ENCODE measurements around the gene CREB3L4. TPM values are rescaled to one million over a fixed set of nuclear protein-coding genes. Genes with fewer than 3 reads are reported as not detected.
A peak's percentile ranks its signal among the peaks of the same experiment; 100 is the strongest.

CREB3L4 gene
- total and polyA plus RNA-seq, 2 of the 13 experiments (the other 11 are each of a cell fraction or from before 2014, with no cell fraction given), result 9.9 to 18.7 TPM

GRCh38 chr1:153958111-153958960 is 9.4 kb upstream of the CREB3L4 start, which contains the start of gene CRTC2 (continued):
- TF ChIP-seq ZNF318 (CRISPR knock-in tag; IDR thresholded peaks at IDR 0.05) (no peak), ZMYM2 (CRISPR knock-in tag; IDR thresholded peaks at IDR 0.05) (no peak), U2AF2 (IDR thresholded peaks at IDR 0.05; ENCODE audit: low read depth, low read length) (no peak), PLRG1 (conservative IDR thresholded peaks at IDR 0.05) (no peak), ZFP1 (CRISPR knock-in tag; IDR thresholded peaks at IDR 0.05) (no peak), MED13 (CRISPR knock-in tag; IDR thresholded peaks at IDR 0.05) (peak; percentile 74; the same call in 1 of the 2 replicates), GFI1 (CRISPR knock-in tag; IDR thresholded peaks at IDR 0.05; ENCODE audit: borderline replicate concordance) (no peak), ZNF546 (CRISPR knock-in tag; conservative IDR thresholded peaks at IDR 0.05) (no peak), NR0B2 (CRISPR knock-in tag; IDR thresholded peaks at IDR 0.05) (no peak), TRAFD1 (CRISPR knock-in tag; IDR thresholded peaks at IDR 0.05; ENCODE audit: borderline replicate concordance) (no peak), IRF9 (CRISPR knock-in tag; IDR thresholded peaks at IDR 0.05; ENCODE audit: borderline replicate concordance) (peak; percentile 85; the same call in 1 of the 2 replicates)
- TF ChIP-seq, protein P1, sequence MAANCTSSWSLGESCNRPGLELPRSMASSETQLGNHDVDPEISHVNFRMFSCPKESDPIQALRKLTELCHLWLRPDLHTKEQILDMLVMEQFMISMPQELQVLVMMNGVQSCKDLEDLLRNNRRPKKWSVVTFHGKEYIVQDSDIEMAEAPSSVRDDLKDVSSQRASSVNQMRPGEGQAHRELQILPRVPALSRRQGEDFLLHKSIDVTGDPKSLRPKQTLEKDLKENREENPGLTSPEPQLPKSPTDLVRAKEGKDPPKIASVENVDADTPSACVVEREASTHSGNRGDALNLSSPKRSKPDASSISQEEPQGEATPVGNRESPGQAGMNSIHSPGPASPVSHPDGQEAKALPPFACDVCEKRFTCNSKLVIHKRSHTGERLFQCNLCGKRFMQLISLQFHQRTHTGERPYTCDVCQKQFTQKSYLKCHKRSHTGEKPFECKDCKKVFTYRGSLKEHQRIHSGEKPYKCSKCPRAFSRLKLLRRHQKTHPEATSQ (CRISPR knock-in tag; IDR thresholded peaks at IDR 0.05; ENCODE audit: borderline replicate concordance), result peak; percentile 50; the same call in 1 of the 2 replicates
- TF ChIP-seq, protein P2, sequence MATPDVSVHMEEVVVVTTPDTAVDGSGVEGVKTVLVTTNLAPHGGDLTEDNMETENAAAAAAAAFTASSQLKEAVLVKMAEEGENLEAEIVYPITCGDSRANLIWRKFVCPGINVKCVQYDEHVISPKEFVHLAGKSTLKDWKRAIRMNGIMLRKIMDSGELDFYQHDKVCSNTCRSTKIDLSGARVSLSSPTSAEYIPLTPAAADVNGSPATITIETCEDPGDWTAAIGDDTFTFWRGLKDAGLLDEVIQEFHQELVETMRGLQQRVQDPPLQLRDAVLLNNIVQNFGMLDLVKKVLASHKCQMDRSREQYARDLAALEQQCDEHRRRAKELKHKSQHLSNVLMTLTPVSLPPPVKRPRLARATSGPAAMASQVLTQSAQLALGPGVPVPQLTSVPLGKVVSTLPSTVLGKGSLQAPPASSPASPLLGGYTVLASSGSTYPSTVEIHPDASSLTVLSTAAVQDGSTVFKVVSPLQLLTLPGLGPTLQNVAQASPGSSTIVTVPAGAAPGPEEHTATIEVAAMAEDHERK (CRISPR knock-in tag; IDR thresholded peaks at IDR 0.05; ENCODE audit: low read depth), result no peak; the same call in 1 of the 2 replicates

Measured in HepG2 (cell line).